WI38 (cell line): ENCODE data around the gene GOSR2.

ENCODE experiments used
- H3K4me3 ChIP-seq: 2 replicates; pipeline ENCODE4 v1.5.1; 2011; ENCODE audit warnings: low read depth, mild to moderate bottlenecking, control low read depth, low read length
- CTCF ChIP-seq: IDR thresholded peaks from 2 replicates; pipeline ENCODE4 v1.5.1; 2012; ENCODE audit warnings: low read depth, mild to moderate bottlenecking, control low read depth, low read length

GOSR2 gene

DNA sequence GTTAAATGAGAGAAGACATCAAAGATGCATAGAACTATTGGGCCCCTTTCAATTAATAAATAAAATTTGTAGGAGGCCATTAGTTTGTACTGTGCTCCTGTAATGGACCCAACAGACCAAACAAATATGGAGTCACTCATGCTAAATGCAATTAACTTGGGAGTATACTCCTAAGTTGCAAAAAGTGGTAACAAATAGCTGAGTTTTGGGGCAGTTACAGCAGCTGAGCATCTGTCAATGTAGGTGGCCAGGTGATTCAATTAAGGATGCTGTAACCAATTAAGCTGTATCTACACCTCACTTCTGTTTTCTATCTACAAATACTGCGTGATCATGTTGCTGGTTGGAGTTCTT, 36.7 kb upstream of the GOSR2 start:
- no peak overlapping the region for H3K4me3 ChIP-seq
- no peak for TF ChIP-seq CTCF

DNA sequence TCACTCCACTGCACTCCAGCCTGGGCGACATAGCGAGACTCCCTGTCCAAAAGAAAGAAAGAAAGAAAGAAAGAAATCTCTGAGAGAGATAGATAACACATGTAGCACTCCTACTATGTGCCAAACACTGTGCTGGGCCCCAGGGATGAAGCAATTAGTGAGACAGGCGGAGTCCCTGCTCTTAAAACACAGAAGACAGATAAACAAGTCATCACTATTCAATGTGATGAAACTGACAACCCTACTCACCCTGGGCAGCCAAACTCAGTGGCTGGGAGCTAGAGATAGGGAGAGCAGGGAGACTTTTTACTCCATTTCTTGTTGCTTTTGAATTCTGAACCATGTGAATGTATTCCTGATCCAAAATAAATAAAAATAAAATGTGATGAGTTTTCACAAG, 35.2 kb upstream of the GOSR2 start:
- no peak for TF ChIP-seq CTCF
- H3K4me3 ChIP-seq: no peak overlapping the region

GRCh38 chr17:46888727-46889126, 34.2 kb upstream of the GOSR2 start:
- no peak for TF ChIP-seq CTCF
- no peak overlapping the region for H3K4me3 ChIP-seq

DNA sequence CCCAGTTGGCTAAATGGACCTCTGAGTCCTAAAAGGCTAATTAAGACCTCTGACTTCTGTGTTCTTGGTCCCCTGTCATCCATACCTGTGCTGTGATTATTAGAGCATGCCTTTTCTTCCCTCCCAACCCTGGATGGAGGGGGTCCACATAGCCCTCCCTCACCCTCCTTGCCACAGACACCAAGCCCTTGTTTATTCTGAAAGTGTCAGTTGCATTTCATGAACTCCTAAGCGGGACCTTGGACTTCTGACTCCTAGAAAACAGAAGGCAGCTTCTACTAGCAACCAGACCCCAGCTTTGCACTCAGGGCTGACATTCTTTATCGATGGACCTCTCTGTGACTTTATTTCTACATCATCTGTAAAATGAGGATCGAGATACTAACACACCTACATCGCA, 33.4 kb upstream of the GOSR2 start:
- TF ChIP-seq CTCF: no peak
- H3K4me3 ChIP-seq: no peak overlapping the region

- no peak overlapping the region for H3K4me3 ChIP-seq
- TF ChIP-seq CTCF: no peak
Observed at GRCh38 chr17:46889992-46890564, 32.9 kb upstream of the GOSR2 start.

GRCh38 chr17:46890638-46891037, 32.3 kb upstream of the GOSR2 start:
- no peak for TF ChIP-seq CTCF
- H3K4me3 ChIP-seq: no peak overlapping the region

DNA sequence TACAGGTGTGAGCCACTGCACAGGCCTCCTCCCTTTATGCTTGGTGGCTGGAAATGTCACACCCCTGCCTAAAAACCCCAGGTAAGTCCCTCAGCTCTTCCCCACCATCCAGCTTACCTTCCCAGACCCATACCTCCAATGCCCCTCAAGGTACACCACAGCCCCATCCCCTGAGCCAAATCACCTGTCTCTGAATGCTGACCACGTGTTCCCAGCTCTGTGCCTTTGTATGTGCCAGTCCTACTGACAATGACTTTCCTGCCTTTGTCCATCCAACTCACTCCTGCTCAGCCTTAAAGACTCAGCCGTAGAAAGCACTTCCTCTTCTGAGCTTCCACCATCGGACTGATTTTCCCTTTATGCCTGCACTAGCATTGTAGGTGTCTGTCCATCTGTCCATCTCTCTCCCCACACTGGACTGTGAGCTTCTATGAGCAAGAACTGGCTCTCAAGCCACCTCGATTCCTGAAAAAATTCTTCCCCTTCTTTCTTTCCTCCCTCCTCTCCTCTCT, 30.7 kb upstream of the GOSR2 start:
- TF ChIP-seq CTCF: no peak
- H3K4me3 ChIP-seq: no peak overlapping the region
